ENCODE data around the gene PTPMT1.

GRCh38 chr11:47591764-47592163 lies 26.4 kb downstream of the PTPMT1 start:
- TF ChIP-seq EZH2phosphoT487 (IDR thresholded peaks at IDR 0.05; ENCODE audit: insufficient read depth, low read depth) (no peak), EZH2 (IDR thresholded peaks at IDR 0.05; ENCODE audit: insufficient read depth, poor library complexity, severe bottlenecking) (no peak)

Measured in GM23248 (cell line).